NCI-H2081 (cell line): ENCODE results near the gene HSD17B12.
"Not testable (repeated sequence)": the region's sequence is repeated elsewhere in the genome, so short reads cannot be mapped to it uniquely, and the experiment has no call there.

ENCODE experiments used
- DNase-seq, 2 experiments: peaks; one replicate each; lab custom pipeline; 2025; lab: John Stamatoyannopoulos, UW

Gene HSD17B12

DNA sequence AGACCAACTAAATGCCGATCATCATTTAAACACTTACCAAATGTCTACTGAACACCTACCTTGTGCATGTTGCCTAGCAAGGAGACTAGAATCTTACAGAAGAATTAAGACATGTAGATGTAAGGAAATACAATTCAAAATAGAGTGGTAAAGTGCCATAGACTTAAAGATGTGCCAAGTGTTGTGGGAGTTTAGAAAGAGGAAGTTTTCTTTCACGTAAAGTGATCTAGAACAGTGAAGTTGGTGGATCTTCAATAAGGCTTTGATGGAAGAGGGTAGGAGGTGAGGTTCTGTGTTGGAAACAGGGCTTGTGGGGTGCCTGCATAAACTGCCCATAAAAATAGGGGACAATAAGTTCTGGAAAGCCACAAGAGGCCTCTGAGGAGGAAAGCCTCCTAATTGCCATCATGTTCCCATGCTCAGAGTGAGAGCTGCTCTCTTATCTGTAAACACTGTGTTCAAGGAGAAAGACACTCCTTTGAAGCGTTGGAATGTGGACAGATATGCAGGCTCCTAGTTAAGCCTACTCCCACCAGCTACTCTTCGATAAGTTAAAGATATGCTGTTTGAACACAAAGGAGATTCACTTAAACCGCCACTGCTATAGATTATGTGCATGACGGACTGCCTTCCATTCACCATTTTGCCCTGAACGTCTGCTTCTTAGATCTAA is 66.7 kb downstream of the HSD17B12 start:
- DNase-seq, result no peak

DNA sequence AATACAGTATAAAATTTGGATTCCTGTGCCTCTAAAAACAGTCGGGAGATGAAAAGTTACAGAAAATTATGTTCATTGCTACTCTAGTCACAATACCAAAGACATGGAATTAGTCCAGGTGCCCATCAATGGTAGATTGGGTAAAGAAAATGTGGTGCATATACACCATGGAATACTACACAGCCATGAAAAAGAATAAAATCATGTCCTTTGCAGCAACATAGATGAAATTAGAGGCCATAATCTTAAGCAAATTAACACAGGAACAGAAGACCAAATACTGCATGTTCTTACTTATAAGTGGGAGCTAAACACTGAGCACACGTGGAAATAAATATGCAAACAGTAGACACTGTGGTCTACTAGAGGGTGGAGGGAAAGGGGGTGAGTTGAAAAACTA is 67.6 kb downstream of the HSD17B12 start:
- no peak for DNase-seq

DNA sequence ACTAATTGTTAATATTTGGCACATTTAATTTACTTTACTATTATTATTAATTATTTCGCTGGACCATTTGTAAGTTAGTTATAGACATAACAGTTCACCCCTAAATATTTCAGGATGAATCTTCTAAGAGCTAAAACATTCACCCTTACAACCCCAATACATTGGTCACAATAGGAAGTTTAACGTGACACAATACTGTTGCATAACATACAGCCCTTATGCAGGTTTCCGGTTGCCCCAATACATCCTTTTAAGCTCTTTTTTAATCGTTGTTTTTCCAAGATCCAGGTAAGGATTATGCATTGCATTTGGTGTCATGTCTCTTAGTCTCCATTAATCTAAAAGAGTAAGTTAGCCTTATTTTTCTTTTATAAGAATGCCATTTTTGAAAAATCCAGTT is 71.2 kb downstream of the HSD17B12 start:
- DNase-seq, result no peak

DNA sequence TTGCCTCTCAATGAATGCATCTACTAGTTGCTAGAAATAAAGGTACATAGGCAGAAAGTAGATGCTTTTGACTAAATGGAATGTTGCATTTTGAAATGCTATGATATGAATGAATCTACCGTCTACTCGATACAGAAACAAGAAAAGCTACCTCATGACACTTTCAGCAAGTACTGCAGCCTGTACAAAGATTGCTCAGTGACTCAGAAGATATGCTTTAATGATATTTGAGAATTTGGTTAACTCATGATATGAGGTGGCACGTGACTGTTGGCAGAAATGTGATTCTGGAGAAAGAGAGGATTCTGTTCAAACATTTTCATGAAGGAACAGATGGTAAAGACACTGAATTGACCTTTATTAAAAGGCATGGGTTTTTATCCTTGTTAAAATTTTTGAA is 76.0 kb downstream of the HSD17B12 start:
- DNase-seq, result no peak

DNA sequence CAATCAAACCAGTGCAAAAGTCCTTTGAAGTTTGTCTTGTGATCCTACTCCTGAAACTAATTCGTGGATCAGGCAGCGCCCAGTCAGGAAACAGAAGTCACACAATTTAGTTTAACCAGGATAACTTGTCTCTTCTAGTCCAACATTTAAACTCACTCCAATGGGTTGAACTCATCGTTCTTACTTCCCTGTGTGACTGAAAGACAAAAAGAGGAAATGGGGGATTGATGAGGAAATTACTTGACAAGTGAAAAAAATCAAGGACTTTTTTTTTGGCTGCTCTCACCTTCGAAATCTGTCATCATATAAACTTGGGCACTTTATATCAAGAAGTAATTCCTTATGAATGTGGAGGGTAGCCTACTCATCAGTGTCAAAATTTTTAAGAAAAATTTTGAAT is 78.4 kb downstream of the HSD17B12 start:
- no peak for DNase-seq

DNA sequence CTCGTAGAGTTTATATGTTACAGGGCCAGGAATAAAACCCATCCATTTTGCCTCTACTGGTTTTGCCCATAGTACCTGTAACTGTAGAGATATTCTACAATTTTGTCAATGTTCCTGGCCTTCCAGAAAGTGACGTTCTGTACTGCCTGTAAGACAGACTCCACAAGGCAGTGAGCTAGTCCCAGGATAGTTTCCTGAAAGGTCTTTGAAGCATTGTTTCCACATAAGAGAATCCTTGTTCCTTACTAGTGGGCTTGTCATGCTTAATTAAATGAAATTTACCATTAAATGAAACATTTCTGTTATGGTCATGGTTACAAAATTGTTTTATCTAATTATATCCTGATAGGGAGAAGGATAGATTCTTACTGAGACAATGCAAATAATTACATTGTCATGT is 80.4 kb downstream of the HSD17B12 start:
- DNase-seq, result no peak

DNA sequence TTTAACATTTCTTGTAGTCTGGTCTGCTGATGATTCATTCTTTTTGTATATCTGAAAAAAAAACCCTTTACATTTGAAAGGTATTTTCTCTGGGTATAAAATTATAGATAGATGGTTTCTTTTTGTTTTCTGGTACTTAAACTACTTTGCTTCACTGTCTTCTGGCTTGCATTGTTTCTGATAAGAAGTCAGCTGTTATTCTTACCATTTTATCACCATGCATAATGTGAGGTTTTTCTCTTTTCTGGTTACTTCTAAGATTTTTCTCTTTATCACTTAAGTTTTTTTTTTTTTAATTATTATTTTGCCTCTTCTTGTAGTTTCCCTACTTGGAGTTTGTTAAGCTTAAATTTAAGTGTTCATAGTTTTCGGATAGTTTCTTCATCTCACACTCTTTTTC is 84.7 kb downstream of the HSD17B12 start:
- no peak for DNase-seq

DNA sequence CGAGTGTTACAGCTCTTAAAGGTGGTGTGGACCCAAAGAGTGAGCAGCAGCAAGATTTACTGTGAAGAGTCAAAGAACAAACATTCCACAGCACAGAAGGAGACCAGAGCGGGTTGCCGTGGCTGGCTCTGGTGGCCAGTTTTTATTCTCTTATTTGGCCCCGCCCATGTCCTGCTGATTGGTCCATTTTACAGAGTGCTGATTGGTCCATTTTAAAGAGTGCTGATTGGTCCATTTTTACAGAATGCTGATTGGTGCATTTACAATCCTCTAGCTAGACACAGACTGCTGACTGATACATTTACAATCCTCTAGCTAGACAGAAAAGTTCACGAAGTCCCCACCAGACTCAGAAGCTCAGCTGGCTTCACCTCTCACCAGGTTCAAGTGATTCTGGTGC is 88.1 kb downstream of the HSD17B12 start:
- DNase-seq, result not testable (repeated sequence)

DNA sequence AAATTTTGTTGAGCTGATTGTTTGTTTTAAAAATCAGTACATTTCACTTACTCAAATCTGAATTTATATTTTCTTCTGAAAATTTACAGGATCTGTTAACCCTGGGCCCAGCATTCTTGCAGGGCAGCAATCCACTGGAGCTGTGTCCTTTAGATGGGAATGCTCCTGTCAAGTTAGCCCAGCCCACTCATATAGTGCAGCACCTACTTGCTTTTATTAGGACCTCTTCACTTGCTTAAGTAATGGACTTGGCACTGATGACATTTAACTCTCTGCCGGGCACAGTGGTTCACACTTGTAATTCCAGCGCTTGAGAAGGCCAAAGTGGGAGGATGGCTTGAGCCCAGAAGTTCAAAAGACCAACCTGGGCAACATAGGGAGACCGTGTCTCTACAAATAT is 89.6 kb downstream of the HSD17B12 start:
- DNase-seq, result no peak

DNA sequence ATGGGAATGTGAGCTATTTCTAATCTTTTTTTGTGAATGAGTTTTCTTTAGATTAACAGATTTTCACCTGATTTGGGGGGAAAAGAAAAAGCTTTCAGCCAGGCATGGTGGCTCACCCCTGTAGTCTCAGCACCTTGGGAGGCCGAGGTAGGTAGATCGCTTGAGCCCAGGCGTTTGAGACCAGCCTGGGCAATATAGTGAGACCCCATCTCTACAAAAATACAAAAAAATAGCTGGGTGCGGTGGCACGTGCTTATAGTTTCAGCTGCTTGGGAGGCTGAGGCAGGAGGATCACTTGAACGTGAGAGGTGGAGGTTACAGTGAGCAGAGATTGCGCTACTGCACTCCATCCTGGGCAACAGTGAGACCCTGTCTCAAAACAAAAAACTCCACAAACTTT is 92.2 kb downstream of the HSD17B12 start:
- no peak for DNase-seq

DNA sequence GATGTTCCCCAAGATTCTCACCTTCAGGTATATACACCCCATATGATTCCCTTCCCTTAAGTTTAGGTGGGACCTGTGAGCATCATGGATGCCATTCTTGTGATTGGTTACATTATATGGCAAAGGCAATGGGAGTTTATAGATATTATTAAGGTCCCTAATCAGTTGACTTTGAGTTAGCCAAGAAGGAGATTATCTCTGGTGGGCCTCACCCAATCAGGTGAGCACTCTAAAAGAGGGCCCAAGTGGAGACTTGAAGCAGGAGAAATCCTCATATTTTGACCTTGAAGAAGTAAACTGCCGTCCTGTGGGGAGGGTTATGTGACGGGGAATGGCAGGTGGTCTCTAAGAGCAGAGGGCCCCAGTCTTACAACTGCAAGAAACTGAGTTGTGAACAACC is 94.2 kb downstream of the HSD17B12 start:
- no peak for DNase-seq

DNA sequence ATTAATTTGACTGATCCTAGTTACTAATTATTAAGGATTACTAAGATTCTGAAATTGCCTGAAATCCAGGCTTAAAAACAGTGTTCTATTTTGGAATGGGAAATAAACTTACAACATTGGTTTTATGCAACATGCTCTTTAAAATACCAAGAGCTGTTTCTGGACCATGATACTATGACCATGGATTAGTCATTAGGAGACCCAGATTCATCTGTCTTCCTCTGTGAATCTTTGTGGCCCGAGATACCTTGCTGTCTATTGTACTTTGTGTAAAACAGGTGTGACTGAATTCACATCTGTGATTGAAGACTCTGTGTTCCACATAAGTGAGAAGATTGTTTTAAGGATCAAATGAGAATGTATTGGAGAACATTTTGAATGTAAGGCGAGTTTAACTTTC is 98.8 kb downstream of the HSD17B12 start:
- DNase-seq, result no peak

DNA sequence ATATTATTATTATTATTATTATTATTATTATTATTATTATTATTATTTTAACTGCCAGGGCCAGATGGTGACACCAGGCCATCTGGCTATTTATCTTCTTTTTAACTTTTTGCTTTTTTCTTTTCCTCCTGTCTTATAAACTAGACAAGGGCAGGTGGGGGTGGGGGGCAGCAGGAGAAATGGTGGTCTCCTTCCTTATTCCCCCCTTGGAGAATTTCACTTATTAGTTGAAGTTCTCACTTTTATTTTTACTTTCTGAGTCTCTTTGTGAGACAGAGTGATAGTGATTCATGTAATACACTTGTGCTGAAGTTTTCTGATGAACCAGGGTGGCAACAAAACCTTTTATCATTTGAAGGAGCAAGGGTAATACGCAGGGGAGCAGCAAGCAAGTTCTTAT is 103.8 kb downstream of the HSD17B12 start:
- no peak for DNase-seq

DNA sequence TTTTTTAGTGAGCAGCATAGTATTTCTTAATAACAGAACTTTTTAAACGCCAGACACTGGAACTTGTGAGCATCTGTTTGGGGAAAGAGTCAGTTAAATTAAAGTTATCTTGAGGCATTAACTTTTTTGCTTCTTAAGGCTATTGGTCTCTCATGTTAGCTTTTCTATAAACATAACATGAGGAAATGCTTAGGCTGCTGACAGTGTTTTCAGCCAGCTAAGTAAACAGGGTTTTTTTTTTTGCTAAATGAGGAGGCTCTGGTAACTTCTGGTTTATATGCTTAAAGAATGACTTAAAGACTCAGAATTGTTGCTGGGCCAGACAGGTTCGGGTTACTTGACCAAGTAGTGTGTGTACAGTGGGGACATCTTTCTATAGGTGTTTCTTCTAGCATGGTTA is 104.3 kb downstream of the HSD17B12 start:
- DNase-seq, result no peak

DNA sequence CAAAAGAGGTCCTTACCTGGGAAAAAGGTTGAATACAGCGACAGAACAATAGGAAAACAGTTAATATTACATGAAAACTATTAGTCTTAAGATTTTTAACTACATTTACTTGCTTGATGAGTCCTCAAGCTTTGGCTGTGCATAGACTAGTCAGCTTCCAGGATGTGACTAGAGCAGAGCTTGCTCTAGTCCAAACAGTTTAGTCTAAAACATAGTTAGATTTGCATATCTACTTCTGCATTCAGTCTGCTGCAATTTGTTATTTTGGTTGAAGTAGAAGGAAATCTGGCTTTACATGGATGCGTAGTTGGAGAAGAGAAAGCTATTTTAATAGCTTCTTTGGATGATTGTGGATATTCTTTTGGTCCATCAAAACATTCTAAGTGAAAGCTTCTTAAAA is 104.8 kb downstream of the HSD17B12 start:
- no peak for DNase-seq

DNA sequence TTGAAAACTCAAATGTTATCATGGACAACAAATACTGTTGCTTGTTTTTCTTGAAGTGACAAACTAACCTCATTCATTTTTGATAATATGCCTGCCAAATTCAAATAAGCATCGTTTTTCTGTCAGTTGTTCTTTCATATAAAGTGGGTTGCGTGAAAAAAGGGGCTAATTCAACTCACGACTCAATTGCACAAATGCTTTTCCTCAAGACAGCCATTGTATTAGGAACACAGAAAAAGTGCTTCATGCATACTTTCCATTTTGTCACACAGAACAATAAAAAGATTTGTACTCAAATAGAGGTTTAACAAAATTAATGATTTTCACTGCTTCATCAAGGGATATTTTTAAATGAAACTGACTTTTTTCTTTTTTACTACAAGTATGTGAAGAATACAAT is 105.5 kb downstream of the HSD17B12 start:
- DNase-seq, result no peak

DNA sequence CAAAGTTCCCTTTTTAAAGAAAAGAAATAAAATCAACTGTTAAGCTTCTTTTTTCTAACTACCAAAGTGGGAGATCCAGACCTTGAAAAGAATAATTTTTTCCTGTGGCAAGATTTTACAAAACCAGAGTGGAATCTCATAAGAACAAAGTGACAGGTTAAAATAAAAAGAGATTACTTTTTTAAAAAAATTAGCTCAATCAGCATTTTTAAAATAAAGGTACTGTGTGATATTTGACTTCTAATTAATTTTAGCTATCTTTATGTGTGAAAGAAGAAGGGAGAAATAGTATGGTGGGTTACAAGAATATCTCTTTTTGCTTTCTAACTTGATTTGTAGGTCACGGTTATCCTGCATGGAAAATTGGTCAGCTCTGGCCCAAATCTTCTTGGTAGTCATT is 107.3 kb downstream of the HSD17B12 start:
- DNase-seq, result no peak

DNA sequence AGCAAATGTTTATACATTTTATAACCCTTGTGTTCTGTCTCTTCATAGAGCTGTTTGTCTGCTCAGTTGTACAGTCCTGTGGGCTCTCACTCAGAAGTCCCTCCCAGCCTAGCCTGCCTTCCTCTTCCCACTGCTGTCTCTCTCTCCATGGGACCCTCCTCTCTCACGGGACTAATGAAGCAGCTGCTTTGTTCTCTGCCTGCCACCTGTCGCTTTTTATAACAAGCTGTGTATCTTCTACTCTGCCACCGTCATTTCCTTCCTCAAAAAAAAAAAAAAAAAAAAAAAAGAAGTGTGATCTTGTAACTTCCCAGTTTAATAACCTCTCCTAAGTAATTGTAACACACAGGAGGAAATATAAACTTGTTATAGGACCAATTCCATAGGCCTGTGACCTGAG is 107.9 kb downstream of the HSD17B12 start:
- peak in 1 of 2 experiments; percentile 35 for DNase-seq

DNA sequence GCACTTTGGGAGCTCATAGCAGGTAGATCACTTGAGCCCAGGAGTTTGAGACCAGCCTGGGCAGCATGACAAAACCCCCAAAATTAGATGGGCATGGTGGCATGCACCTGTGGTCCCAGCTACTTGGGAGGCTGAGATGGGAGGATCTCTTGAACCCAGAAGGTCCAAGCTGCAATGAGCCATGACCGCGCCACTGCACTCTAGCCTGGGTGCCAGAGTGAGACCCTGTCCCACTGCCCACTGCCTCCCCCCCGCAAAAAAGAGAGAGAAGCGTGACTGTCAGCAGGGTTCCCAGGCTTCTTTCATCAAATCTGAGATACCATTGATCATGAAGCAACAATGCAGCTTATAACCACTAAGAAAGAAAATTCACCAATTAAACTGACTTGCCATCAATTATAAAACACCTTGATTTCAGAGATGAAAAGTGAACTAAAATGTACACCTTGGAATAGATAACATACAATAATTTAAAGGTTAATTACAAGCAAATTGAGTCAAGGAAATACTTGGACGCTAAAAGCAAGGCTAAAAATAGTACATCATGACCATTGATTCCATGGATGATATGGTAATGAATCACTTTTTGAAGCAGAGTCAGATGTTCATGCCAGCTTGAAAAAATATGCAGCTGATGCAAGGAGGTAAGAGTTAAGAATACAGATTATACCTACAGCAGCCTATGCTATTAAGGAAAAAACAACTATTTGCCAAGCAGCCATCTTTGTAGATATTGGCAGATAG is 109.3 kb downstream of the HSD17B12 start:
- DNase-seq, result no peak

DNA sequence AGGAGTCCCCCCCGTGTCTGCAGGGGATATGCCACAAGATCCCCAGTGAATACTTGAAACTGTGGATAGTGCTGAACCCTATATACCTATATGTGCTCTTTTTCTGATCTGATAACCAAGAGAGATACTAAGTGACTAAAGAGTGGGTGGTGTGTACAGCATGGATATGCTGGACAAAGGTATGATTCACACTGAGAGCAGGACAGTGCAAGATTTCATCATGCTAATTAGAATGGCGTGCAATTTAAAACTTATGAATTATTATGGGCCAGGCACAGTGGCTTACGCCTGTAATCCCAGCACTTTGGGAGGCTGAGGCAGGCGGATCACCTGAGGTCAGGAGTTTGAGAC is 109.9 kb downstream of the HSD17B12 start:
- DNase-seq, result no peak

DNA sequence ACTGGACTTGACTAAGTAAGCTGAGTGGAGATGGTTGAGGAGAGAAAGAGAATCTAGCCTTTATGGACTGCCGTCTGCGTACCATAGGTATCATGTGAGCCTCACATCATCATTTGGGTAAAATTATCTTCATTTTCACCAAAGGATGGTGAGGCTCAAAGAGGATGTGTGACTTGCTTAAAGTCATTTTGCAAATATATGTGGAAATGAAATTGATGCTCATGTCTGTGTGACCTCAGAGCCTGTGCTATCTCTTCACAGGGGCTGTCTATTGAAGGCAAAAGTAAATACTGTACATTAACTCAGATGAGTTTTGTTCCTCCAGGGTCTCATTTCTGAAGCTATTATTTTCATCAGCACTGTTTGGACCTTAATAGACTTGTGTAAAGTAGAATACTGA is 116.8 kb downstream of the HSD17B12 start:
- no peak for DNase-seq

DNA sequence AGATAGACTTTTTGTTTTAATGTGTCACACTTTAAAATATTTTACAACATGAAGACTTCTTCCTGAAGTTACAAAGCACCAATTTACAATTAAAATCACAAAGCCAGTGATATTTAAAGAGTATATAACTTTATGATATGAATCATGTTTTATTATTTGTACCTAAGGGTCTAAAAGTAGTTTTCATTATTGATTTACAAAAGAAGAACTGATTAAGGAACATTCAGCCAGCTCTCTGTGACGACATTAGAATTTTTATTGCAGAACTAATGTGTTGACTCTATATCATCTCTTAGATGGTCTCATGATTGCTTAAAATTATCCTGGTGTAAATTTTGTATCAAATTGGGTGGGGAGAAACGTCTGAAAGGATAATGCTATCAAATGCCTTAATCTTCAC is 117.3 kb downstream of the HSD17B12 start:
- no peak for DNase-seq

DNA sequence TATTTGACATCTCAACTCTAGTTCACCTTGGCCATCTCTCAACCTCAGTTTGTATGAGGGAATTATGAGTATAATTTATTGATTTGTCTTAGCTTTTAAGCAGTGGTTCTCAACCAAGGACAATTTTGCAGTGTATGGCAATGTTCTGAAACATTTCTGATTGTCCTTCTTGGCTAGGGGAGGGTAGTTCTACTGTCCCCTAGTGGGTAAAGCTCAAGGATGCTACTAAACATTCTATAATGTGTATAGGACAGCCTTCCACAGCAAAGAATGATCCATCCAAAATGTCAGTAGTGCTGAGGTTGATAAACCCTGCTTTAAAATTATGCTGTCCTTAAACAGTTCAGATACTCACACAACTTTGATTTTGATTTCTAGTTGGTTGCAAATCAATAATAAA is 122.0 kb downstream of the HSD17B12 start:
- DNase-seq, result no peak

DNA sequence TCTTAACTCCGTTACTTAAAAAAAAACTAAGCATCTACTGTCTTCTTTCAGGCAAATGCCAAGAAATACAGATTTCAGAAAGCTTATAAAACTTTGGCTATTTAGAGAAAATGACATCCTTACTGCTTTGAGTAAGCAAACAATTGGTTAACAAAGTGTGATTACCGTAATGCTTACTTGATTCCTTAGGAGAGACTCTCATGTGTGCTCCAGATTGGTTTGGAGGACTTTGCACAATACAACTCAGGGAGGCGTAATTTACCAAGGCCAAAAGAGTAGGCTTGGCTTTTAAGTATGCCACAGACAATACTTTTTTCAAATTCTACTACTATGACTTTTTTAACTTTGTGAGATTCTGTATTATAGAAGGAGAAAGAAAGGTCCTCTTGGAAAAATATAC is 123.2 kb downstream of the HSD17B12 start:
- DNase-seq, result no peak
